HG03442 (cell line): Measurements from ENCODE around the gene JAK1.

Source experiments
- ATAC-seq: cut with Tn5 transposase; IDR thresholded peaks from one replicate; pipeline ENCODE4 v1.9.1; 2021; ENCODE audit warnings: mild to moderate bottlenecking, moderate library complexity; ENCODE audit not compliant: unreplicated experiment

The JAK1 gene

DNA sequence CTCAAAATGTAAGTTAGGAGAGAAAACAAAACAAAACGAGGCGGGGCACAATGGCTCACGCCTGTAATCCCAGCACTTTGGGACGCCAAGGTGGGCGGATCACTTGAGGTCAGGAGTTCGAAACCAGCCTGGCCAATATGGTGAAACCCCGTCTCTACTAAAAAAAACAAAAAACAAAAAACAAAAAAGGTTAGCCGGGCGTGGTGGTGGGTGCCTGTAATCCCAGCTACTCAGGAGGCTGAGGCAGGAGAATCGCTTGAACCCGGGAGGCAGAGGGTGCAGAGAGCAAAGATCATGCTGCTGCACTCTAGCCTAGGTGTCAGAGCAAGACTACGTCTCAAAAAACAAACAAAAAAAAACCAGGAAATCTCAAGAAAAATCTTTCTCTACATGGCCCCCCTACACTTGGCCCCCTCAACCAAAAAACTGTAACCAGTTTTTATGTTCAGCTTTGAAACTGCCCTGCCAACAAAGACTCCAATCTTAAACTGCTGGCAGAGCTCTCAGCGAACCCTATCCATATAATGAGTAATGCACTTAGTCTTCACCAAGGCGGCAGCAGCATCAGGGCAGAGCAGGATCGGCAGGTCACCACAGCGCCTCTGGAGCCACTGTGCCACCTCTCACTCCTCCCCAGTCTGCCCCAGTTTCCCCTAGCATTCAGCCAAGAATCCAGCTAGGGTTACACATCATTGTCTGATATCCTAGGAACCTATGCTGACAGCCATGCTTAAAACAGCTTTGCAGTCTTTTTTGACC, 71.7 kb downstream of the JAK1 start:
- no peak for ATAC-seq

DNA sequence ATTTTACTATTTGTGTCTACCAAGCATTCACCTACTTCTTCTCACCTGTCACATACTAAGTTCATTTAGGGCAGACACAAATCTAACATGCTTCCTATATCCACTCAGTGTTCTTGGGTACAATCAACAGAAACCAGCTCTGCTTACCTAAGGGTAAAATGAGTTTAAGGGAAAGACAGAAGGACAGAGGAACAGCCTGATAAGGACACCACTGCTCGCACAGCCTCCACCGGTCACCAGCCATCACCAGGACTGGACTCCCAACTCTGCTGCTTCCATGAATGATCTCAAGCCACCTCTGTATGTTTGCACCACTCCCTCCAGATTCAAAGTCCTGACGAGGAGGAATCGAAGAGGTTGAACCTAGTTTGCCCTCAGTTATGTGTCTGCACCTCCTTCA, 72.4 kb downstream of the JAK1 start:
- ATAC-seq: no peak

DNA sequence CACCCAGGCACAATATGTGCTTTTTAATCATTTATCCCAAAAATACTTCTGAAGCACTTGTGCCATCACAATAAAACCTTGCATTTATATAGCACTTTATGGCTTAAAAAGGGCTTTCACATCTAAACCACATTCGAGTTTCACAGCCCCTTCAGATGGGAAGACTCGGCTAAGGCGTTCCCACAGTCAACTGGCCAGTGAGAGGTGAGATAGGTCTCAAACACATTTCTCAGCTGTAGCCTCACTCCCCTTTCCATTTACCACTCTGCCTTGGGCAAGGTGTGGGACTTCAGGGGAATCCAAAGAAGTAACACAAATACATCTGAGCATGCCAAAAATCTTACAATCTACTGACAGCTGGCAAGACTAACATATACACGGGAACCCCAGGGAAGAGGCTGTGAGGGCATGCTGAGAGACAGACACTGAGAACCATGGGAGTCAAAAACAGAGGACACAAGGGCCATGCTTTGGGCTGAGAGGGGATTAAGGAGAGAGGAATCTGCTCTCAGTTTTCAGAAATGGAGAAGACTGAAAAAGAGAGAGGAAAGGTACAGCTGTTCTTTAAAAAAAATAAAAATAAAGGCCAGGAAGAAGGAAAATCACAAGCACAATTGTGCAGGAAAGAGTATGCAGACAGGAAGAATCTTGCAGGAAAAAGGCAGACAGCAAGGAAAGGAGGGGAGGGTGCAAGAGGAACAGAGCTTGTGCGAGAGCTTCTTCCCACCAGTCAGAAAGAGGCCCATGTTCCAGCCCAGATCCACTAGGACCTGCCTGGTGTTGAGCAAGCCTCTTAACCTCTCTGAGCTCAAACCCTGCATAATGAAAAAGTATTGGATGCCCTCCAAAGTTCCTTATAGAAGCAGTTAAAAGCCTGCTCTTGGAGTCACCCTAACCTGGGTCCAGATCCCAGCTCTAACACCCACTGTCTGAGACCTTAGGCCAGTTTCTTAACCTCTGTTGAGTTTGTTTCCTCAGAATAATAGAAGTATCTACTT, 73.5 kb downstream of the JAK1 start:
- ATAC-seq: no peak

DNA sequence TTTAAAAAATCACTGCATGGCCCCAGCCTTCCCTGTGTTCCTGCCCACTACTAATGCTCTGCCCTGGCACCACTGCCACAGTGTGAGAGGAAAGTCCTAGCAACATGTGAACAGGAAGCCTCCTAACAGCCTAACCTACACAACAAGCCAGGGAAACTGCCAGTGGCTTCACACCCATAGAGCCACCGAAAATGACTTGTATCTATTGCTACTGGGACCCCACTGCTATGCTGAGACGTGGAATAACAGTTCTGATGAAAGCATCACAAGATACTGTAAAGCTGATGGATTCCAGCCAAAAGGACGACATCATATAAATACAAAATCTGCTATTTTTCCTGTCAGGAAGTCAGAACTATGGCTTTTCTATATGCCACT, 74.9 kb downstream of the JAK1 start:
- no peak for ATAC-seq

DNA sequence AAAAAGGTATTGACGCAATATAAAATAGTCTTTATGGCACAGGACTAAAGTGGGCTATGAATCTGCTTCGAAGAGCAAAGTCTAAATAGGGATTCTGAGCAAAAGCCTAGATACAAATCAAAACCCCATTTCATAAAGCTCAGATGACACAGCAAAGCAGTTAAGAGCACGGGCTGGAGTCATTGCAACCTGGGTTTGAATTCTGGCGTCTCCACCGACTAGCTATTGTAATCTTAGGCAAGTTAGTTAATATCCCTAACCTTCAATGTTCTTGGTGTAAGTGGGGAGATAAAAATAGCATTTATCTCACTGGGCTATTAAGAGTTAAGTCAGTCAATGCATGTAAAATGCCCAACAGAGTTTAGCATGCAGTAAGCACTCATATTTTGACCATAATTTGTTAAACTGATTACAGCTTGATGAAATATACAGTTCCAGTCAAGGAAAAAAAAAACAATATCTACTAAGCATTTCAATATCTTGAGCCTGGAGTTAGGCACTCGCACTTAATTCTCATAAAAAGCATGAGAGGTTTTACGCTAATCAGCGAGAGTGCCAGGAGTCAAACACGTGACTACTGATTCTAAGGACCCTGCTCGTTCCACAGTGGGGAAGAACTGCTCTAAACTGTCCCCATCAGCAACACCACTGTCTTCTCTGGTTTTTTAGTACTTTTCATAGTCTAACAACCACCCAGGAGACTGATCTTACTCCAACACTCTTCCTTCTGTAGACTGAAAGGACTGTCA, 75.5 kb downstream of the JAK1 start:
- ATAC-seq: no peak

DNA sequence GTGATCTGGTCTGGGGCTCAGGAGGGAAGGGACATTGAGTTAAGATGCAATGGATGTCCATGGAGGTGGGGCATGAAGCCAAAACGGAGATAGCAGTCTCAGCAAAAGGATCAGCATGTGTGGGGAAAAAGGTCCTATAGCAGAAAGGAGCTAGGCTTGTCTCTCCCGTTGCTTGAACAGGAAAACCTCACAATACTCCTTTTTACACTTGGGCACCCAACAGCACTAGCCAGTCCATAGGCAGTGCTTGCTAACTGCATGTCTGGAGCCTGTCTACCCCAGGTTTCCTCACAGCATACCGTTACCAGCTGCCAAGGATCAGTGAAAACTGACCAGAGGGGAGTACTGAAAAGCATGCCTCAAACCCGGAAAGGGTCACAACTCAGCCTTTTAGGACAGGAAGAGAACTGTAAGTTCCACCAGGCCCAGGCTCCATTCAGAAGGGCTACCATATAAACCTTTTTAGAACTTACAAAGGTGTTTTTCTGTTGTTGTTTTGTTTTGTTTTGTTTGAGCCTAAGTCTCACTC, 78.6 kb downstream of the JAK1 start:
- ATAC-seq: no peak

DNA sequence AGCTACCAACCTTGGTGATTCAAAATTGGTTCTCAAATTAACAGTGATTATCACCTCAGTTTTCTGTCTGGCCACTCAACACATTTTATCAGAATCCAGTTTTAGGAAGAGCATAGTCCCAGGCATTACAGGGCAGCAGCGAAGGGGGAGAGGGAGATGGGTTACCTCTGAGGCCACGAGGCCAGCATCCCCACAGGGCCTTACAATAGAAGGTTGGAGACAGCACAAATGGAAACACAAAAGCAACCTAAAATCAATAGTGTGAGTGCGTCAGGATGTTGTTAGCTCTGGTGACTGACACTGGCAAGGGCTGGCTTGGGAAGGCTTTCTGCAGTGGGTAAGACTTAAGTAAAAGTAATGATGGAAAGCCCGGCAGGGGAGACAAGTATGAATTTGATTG, 79.5 kb downstream of the JAK1 start:
- no peak for ATAC-seq

DNA sequence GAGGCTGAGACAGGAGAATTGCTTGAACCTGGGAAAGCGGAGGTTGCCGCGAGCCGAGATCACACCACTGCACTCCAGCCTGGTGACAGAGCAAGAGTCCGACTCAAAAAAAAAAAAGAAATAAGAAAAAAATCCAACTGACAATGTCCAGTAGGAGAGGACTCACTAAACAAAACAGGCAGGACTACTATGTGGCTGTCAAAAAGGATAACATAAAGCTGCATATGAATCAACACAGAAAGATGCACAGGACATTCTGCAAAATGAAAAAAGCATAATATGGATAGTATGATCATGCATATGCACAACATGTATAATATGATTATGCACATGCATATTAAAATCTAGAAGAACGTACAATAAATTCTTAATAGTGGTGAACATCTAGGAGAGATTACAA, 80.7 kb downstream of the JAK1 start:
- no peak for ATAC-seq

DNA sequence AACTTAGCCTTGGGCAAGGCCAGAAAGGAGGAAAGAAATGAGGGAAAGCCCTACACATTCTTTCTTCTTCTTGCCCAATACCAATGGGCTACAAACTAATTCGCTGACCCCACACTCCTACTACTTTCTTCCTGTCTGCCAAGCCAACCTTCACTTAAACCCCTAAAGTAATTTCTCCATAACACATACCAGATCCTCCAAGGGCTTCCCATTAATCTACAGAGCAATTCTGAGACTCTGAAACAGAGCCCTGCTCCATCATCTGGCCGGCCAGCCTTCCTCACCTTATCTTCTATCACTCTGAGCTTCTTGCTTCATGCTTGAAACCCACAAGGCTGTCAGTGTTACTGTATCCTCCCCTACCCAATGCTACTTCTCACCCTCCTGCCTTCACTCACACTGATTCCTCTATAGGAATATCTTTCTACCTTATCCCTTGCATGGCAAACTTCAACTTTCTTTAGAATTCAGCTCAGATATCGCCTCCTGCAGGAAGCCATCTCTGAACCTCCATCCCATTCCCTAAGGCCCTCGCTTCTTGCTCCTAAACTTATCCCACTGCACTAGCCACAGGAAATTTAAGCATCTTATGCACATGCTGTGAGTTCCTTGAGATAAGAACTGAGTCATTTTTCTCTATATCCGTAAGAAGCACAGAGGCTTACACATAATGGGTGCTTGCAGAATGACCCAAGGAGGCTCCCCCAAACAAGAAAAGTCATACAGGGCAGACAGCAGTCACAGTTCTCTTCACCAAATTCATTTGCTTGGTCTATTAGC, 81.9 kb downstream of the JAK1 start:
- no peak for ATAC-seq

DNA sequence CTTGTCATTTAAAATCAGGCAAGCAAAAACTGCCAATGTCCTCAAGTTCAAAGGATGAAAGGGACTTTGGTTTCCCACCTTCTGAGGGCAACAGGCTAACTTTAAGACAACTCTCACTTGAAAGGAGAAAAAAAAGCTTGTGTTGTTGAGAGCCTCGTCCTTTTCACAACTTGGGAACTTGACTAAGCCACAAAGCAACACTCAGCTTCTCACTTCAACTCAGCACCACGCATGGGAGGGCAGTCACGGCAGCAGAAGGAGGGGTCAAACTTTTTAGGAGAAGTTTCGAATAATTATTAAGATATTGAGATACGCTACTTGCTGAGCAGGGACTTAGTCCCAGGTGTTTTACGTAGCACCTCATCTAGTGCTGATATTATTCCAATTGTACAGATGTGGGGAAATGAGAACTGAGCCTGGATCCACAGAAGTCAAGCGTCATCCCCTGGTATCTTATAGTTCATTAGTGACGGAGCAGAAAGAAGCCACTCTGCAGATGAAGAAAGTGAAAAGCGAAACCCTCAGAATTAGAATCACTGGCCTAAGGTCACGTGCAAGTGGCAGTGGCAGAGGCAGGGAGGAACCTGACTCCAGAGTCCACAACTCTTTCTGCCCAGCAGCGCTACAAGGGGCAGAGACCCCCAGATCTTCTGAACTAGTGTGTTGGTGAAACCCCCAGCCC, 83.6 kb downstream of the JAK1 start:
- ATAC-seq: peak; percentile 86

DNA sequence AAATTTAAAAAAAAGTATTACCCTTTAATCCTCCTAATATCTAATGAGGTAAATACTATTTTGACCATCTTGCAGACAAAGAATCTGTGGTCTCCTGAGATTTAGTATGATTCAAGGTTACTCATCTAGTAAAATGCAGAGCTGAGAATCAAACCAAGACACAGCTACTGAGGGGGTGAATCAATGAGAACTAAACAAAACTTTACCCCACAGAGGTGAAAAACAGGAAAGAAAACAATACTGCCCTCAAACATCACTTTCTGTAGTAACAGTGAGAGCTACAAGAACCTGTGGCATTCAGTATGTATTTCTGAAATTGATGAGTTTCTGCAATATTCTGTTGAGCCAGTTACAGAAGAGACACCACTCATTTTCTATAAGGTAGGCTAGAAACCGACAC, 85.1 kb downstream of the JAK1 start:
- ATAC-seq: no peak

DNA sequence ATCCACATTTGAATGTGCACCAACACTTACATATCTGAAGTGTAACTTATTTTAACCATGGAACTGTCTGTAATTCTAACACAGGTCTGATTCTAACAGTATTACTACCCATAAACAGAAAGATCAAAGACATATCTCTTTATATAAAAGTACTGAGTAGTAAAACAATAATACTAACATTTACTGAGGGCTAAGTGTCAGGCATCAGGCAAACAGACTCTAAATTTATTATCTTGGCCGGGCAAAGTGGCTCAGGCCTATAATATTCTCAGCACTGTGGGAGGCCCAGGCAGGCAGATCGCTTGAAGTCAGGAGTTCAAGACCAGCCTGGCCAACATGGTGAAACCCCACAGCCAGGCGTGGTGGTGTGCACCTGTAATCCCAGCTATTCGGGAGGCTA, 85.9 kb downstream of the JAK1 start:
- ATAC-seq: no peak

DNA sequence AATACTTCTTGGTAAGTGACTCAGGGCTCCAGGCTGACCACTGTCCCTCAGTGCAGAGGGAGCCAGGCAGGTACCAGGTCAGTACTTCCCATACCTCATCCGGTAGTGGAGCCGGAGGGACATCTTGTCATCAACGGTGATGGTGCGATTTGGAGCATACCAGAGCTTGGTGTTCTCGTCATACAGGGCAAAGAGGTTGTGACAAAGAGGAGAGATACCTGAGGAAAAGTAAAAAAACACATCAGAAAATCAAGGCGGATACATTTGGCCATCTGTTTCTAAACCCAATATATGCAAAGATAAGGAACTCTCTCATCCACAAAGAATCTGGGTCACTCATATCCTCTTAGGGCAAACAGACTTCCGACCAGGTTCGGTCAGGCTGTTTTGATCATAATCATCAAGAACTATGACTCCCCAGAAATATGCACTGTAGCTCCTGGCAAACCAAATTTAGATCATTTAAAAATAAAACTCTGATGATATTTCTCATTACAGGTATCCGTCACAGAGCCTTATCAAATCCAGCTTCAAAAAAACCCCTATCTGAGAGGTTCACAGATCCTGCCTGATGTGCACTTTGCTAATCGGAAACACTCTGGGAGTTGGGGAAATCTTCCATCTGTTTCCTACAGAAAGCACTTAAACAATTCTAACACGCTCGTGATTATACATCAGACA, 87.3 kb downstream of the JAK1 start:
- ATAC-seq: no peak

DNA sequence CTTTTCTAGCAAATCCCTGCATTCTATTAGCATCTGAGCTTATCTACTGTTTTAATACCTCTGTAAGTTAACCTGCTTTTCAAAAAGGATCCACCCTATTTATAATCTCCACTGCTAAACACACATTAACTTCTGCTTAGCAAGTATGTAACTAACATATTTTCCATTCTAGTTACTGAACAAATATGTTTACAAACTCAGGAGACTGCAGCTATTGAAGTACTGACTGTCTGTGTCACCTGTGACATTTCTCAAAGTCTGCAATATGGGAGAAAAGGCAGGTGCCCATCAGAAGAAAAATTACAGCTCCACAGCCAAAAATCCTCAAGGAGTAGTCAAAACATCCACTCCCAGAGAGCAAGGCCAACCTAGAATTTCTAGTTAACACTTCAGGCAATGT, 88.3 kb downstream of the JAK1 start:
- ATAC-seq: no peak

DNA sequence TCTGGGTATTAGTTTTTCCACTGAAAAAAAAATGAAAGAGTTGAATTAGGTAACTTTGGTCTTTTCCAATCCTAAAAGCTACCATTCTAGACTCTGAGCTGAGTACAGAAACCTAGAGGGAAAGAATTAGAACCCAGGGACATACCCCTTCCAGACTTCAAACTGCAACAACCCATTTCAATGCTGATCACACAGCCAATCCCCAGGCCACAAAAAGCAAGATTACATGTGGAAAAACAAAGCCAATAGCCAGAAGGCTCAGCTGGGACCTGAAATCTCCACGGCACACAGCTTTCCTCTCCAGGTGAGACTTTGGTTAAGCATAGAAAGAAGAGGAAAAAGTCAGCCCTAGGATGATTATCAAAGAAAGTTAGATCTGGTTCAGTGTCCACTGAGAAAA, 88.8 kb downstream of the JAK1 start:
- ATAC-seq: no peak

DNA sequence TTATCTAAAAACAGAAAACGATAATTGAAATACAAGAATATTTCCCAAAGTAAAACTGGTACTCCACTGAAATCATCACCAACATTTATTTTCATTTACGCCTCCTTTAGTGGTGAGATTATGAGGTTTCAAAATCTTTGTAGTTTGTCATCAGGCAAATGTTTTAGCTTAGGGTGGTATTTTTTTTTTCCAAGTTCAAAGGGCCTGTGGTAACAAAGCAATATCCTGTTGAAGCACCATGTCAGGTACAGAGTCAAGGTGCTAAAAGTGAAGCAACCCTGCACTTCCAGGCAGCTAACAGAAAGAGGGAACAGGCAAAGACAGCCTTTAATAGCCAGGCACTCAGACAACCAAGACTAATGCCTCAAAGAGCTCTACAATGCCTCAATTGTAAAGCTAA, 89.2 kb downstream of the JAK1 start:
- no peak for ATAC-seq

DNA sequence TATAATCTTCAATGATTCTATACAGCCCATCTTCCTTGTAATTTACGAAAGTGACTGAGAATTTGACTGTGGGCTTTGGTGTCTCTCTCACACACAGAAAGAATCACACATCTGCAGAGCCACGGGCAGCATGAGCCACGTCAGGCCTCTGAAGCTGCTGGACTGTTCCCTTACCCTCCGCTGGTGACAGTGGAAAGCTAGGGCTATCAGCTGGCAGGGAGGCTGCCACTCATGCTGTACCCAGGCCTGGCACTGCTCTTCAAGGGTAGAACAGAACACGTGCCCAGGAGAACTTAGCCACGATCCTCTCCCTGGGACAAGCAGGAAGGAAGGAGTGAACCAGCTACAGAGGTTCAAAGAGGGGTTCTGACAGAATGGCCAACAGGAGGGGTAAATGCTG, 90.7 kb downstream of the JAK1 start:
- no peak for ATAC-seq

DNA sequence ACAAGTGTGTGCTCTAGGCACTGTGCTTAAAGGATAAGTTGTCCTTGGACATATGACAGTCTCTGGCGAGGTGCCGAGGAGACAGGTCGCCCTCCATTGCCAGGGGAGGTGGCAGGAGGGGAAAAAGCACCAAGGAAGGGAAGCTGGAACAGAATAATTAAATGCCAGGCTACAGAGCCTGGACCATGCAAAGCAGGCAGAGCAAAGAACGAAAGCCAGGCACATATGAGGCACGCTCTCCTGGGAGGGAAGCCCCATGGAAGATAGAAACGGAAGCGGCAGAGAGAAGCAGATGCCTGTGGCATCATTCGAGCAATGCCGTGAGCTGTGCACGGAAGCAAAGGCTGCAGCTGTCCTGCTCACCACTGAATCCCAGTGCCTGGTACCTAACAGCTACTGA, 91.2 kb downstream of the JAK1 start:
- ATAC-seq: no peak

DNA sequence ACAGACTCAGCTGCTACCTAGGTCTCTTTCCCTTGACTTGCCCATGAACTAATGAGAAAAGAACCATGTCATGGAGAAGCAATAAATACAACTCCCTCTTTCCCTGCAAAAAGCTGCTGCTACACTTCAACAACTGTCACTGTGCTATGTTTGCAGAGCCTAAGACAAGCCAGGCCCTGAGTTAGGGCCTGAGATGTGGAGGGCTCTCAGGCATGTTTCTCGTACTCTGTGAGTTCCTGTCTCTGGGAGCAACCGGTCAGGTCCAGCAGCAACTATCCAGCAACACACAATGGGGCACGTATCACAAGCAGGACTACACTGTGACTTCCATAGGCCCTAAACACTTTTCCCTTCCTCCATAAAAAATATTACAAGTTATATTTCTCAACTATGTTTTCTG, 91.7 kb downstream of the JAK1 start:
- ATAC-seq: no peak
